Measurements from ENCODE around the gene COBL.
A peak's percentile ranks its signal among the peaks of the same experiment; 100 is the strongest.

COBL gene

GRCh38 chr7:51075681-51076580 is 240.7 kb downstream of the COBL start:
- no peak for DNase-seq

- DNase-seq, result no peak
Observed at GRCh38 chr7:51073171-51073570, 243.4 kb downstream of the COBL start.

DNA sequence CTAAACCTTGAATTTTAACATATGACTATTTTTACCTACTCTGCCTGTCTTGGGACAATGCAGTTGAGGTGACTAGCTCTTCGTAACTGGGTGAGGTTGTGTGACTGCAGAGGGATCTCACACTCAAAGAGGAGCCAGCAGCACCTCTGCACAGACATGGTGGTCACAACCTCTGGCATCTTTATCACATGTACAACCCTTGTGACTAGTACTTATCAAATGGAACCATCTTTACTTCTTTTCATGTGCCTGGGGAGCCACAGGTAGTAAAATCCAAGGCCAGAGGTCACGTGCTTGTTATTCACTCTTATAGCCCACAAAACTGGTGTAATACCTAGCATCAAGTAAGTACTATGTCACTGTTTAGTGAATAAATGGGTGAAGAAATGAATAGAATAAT is 244.3 kb downstream of the COBL start:
- DNase-seq, result no peak

GRCh38 chr7:51071427-51071826 is 245.2 kb downstream of the COBL start:
- DNase-seq, result no peak

DNA sequence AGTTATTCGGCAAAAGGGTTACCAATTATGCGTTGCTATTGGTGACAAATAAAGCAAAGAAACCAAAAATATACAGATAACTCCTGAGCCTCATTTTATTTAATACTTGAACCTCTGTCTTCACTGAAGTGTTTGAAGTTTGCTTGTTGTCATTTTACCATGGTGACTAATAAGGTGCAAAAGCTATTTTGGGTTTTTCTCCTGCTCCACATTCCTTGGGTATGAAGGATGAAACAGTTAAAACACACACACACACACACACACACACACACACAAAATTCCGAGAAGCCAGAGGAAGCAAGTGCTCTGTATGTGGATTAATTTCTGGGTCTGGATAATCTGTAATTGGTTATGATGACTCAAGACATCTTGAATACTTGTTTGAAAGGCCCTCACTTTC is 246.5 kb downstream of the COBL start:
- peak; percentile 55 for DNase-seq

DNA sequence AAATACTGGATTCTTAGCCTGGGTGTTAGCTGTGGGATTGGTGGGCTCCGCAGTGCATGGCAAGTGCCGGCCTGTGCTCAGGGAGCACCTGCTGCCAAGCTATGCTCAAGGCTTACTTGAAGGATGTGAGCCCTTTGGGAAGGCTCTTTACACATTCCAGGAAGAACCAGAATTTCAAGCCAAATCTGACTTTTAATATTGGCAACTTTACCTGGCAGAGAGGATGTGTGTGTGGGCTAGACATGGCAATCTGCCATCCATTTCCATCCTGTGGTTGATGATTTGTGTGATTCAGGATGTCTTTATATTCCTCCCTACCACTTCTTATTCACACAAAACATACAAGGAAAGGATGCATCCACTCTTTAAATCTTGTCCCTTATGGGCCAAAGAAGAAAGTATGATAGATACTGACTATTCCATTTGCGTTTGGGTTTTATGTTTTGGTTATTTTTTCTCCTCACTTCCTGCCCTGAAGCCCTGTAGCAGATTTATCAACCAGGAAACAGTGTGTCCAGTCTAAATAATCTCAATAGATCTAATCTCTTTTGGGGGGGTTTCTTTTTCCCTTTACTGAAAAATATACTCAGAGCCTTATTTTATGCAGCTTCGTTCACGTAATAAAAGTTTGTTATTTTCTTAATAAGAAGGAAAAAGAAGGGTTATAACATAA is 247.1 kb downstream of the COBL start:
- peak; percentile 9 for DNase-seq

GRCh38 chr7:51068401-51068800 is 248.2 kb downstream of the COBL start:
- DNase-seq, result no peak

GRCh38 chr7:51067757-51068156 is 248.9 kb downstream of the COBL start:
- peak; percentile 70 for DNase-seq

DNA sequence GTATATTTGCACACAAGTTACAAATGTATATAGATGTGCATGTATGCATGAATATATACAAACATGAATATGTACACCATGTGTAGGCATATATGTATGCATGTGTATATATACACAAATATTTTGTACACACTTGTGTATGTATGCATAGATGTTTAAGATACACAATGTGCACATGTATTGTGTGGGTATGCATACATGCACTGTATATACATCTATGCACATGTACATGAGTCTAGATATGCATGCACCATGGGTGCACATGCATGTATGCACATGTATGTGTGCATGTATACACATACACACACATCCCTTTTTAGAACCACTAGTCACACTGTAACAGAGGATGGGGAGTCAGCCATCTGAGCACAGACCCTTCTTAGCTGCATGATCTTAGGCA is 249.4 kb downstream of the COBL start:
- no peak for DNase-seq

GRCh38 chr7:51066405-51066882 is 250.2 kb downstream of the COBL start:
- no peak for DNase-seq

GRCh38 chr7:51065766-51066165 is 250.8 kb downstream of the COBL start:
- DNase-seq, result no peak

DNA sequence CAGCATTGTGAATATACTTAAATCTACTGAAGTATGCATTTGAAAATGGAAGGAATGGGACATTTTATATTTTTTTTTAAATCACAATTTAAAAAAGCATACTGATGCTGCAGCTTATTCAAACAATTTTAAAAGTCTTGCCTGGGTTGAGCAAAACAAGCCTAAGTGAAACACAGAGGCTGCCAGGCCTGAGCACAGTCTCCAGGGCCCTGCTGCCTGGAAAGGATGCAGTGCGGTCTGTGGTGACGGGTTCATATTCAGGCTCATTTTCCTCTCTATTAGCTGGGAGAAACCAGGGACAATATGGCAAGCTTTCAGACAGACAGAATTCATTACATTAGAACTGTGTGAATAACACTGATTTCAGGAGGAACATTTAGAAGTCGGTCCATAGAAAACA is 251.9 kb downstream of the COBL start:
- no peak for DNase-seq

- no peak for DNase-seq
Observed at GRCh38 chr7:51062222-51062987, 254.2 kb downstream of the COBL start.

DNA sequence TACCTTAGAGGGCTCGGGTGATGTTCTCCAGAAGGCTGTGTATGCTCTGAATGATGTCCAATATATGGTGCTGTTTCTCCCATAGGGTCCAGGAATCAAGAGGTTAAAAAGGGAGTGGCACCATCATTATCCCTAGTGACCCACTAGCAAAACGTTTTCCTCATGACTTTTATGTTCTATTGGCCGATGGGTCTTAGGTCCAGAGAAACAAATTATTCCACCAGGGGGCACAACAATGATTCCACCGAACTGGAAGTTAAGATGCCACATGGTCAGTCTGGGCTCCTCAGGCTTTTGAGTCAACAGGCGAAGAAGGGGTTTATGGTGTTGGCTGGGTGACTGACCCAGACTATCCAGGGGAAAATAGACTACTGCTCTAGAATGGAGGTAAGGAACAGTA is 256.1 kb downstream of the COBL start:
- no peak for DNase-seq

GRCh38 chr7:51059504-51060142 is 257.0 kb downstream of the COBL start:
- peak; percentile 25 for DNase-seq

- no peak for DNase-seq
Observed at GRCh38 chr7:51058764-51059163, 257.8 kb downstream of the COBL start.

DNA sequence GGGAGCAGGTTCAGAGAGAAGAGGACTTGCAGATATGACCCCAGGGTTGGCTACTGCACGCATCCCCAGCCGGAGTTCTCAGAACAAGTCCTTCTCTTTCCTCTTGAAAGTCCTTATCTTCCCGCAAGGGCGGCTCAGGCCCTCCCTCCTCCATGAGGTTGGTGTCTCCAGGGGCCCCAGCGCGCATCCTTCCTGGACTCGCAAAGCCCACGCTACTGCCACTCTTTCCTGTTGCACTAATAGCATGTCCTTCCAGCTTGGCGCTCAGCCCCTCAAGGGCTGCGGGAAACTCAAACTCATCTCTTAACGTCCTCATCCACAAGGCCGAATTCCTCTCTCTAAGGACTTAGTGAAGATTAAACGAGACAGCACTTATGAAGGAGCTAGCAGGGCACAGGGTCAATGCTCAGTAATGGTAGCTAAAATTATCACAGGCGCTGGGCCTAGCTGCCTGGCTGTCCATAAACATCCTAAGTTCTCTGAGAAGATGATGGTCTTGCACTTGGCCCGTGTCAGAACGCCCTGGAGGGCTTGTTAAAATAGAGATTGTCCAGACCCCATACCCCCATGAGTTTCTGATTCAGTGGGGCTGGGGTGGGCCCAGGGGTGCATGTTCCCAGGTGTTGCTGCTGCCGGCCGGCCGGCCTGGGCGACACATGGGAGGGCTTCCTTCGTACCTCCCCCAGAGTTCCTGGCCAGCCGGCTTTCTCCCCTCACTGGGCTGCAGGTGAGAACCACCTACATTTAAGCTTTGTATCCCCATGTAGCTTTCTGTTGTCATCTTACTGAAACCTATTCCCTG is 261.4 kb downstream of the COBL start:
- DNase-seq, result no peak

DNA sequence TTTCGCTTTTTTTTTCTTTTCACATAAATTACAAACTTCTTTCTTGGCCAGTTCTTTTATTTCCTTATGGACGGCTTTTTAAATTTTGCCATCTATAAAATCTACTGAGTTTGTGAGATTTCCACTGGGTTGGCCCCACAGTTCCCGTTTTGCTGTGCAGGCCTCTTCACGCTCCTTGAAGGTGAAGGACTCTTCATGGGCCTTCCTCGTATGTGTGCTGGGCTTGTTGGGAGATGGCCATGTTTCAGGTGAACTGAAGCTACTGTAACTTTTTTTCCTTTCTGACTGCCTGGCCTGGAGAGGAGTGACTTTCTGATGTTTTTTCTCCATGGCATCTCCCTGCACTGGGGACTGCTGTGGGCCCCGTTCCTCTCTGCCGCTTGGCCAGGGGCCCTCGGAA is 262.4 kb downstream of the COBL start:
- DNase-seq, result no peak

DNA sequence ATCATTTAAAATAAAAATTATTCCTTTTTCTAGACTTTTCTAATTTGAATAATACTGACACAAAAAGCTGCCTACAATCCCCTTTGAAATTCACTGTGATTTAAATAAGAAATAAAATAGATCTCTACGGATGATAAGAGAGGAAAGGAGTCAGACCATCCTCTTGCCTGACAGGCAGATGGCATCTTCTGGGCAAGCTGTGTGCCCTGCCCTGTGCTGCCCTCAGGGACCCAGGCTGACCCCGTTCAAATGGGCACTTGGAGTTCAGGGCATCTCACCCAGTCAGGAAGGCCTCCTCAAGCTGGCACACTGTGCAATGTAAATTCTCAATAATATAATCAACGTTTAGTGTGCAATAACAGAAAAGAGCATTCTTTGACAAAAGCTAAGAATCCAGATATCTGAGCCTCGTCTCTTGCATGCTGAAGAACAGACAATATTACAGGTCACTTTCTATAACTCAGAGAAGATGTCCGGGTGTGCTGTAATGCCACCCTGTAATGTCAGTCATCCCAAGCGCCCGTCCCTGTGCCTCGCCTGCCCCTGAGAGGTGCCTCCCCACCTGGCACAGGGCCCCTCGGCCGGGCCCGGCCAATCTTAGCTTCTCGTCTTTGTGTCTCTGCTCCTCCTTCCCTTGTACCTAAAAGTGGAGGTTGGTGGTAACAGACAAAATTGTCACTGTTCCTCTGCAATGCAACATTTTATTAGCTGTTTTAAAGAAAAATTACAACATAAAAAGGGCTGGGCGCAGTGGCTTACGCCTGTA is 263.3 kb downstream of the COBL start:
- DNase-seq, result no peak

DNA sequence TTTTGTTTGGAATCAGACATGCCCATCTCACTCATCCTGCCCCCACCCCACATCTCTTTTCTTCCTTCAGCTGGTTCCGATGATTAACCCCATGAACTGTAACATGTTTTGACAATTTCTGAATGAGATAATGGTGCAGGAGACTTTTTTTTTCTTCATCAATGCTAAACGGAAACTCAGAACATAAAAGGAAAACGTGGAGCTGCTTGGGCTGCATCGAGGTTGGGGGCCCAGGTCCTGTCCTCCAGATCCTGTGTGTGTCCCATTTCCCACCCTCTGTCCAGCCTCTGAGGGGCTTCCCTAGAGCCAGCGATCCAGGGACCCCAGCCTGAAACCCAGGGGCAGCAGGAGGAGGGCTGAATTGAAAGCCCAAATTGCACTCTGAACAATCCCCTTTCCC is 270.1 kb downstream of the COBL start:
- DNase-seq, result no peak

DNA sequence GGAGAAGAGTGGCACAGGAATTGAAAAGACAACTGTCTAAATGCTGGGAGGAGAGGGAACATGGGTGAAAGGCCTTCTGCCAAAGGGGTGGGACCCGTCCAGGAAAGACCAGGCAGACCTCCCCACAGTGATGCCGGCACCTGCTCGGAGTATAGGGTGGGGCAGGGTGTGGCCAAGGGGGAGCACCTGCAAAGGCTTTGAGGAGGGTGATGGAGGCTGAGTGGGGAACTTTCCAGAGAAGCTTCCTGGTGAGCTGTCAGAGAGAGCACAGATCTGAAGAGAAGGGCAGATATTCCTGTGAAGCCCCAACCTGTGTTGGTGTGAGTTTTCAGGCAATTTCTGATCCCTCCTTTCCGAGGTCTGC is 270.5 kb downstream of the COBL start:
- no peak for DNase-seq

Measured in fibroblast of skin of abdomen (primary cell).